Natural killer cell (primary cell): ENCODE measurements around the gene DSCAML1. TPM values are rescaled to one million over a fixed set of nuclear protein-coding genes. Genes with fewer than 3 reads are reported as not detected.

Source experiments
- ATAC-seq, 3 donors: fragments of 150-1000 bp in 2 of 3; fragments of 200-7000 bp in 1 of 3; cut with Tn5 transposase; 1 replicate in 1 of 3; 2 replicates in 2 of 3; pipeline ENCODE4 v1.10.0; 2021; ENCODE audit warnings: mild to moderate bottlenecking in 2 of 3, moderate library complexity in 2 of 3
- DNase-seq, 2 donors: peaks; one replicate each; pipeline versions ENCODE4 v3.0.0 to v3.0.0-alpha.2; 2013 to 2021; ENCODE audit warnings: mixed read lengths in 1 of 2
- H3K27ac ChIP-seq: one replicate; pipeline ENCODE4 v1.5.1; 2013; ENCODE audit warnings: mild to moderate bottlenecking, low read length
- H3K27me3 ChIP-seq: one replicate; pipeline ENCODE4 v1.6.1; 2013; ENCODE audit warnings: low read length; ENCODE audit not compliant: control insufficient read depth, insufficient read depth
- H3K36me3 ChIP-seq: one replicate; pipeline ENCODE4 v1.6.1; 2013; ENCODE audit warnings: low read length; ENCODE audit not compliant: control insufficient read depth, insufficient read depth
- H3K4me1 ChIP-seq: one replicate; pipeline ENCODE4 v1.6.1; 2013; ENCODE audit warnings: low read length; ENCODE audit not compliant: control insufficient read depth, insufficient read depth
- H3K4me3 ChIP-seq: one replicate; pipeline ENCODE4 v1.5.1; 2013; ENCODE audit warnings: low read length
- H3K9me3 ChIP-seq: one replicate; pipeline ENCODE4 v1.6.1; 2013; ENCODE audit warnings: low read length; ENCODE audit not compliant: control insufficient read depth, insufficient read depth
- H3K27ac Mint-ChIP-seq, 2 donors: one replicate each; pipeline ENCODE4 v1.8.0; 2022; ENCODE audit warnings: mild to moderate bottlenecking in 2 of 2, mixed read lengths in 2 of 2, moderate library complexity in 1 of 2
- H3K27me3 Mint-ChIP-seq, 2 donors: one replicate each; pipeline ENCODE4 v1.8.0; 2022; ENCODE audit warnings: low read depth in 2 of 2, mixed read lengths in 2 of 2
- H3K36me3 Mint-ChIP-seq: one replicate; pipeline ENCODE4 v1.8.0; 2022; ENCODE audit warnings: mixed read lengths
- H3K4me1 Mint-ChIP-seq, 2 donors: one replicate each; pipeline ENCODE4 v1.8.0; 2022; ENCODE audit warnings: mixed read lengths in 2 of 2
- H3K4me3 Mint-ChIP-seq: one replicate; pipeline ENCODE4 v1.8.0; 2022; ENCODE audit warnings: mild to moderate bottlenecking, moderate library complexity, mixed read lengths
- H3K9me3 Mint-ChIP-seq, 2 donors: one replicate each; pipeline ENCODE4 v1.8.0; 2022; ENCODE audit warnings: mixed read lengths in 2 of 2
- WGBS: methylation state at CpG from one replicate; pipeline ENCODE4 v1.1.7; 2013; ENCODE audit warnings: missing lambda C conversion rate; ENCODE audit not compliant: insufficient coverage; 5-methylcytosine and 5-hydroxymethylcytosine counted together
- intact Hi-C: fragments of 100-400 bp; cut with micrococcal nuclease; formaldehyde crosslinking; loops from one replicate; pipeline ENCODE4 v1.14.2; 2022
- total RNA-seq, 4 donors: library from RNA; stranded (reverse); fragments of 120-200 nt in 1 of 4; gene quantifications; one replicate each; pipeline versions ENCODE4 v1.2.3 to v1.2.4, GENCODE V29; 2013 to 2022
- TF ChIP-seq, protein P1 (sequence below): fragments of 200-600 bp; IDR thresholded peaks from one replicate; pipeline ENCODE4 v1.8.0; 2022; ENCODE audit warnings: antibody characterized with exemption

The DSCAML1 gene
- total RNA-seq, 3 donors from 2014 or later (not counting 1 experiment from before 2014, with no cell fraction given), result 0.66 TPM; not detected in 2

GRCh38 chr11:117619661-117620060 lies 177.4 kb downstream of the DSCAML1 start:
- peaks cover 4% of the 10 kb centered on the region for H3K9me3 ChIP-seq
- TF ChIP-seq, protein P1, sequence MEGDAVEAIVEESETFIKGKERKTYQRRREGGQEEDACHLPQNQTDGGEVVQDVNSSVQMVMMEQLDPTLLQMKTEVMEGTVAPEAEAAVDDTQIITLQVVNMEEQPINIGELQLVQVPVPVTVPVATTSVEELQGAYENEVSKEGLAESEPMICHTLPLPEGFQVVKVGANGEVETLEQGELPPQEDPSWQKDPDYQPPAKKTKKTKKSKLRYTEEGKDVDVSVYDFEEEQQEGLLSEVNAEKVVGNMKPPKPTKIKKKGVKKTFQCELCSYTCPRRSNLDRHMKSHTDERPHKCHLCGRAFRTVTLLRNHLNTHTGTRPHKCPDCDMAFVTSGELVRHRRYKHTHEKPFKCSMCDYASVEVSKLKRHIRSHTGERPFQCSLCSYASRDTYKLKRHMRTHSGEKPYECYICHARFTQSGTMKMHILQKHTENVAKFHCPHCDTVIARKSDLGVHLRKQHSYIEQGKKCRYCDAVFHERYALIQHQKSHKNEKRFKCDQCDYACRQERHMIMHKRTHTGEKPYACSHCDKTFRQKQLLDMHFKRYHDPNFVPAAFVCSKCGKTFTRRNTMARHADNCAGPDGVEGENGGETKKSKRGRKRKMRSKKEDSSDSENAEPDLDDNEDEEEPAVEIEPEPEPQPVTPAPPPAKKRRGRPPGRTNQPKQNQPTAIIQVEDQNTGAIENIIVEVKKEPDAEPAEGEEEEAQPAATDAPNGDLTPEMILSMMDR, result no peak
- H3K27me3 Mint-ChIP-seq, result peaks cover 12 to 14% of the 10 kb centered on the region in 2 donors
- H3K4me1 ChIP-seq, result no peaks in the 10 kb centered on the region
- no peaks in the 10 kb centered on the region for H3K36me3 Mint-ChIP-seq
- intact Hi-C loops, result no loop called here
- no peak overlapping the region for H3K4me3 ChIP-seq
- no peaks in the 10 kb centered on the region for H3K4me1 Mint-ChIP-seq
- H3K36me3 ChIP-seq, result no peaks in the 10 kb centered on the region
- WGBS, result 82% methylated on average over 4 of the region's 4 CpGs
- ATAC-seq (no peak), DNase-seq (no peak)
- no peak overlapping the region for H3K27ac Mint-ChIP-seq
- no peak overlapping the region for H3K27ac ChIP-seq
- peaks cover 4 to 5% of the 10 kb centered on the region in 2 donors for H3K9me3 Mint-ChIP-seq
- peaks cover 3% of the 10 kb centered on the region for H3K27me3 ChIP-seq
- H3K4me3 Mint-ChIP-seq, result no peak overlapping the region

DNA sequence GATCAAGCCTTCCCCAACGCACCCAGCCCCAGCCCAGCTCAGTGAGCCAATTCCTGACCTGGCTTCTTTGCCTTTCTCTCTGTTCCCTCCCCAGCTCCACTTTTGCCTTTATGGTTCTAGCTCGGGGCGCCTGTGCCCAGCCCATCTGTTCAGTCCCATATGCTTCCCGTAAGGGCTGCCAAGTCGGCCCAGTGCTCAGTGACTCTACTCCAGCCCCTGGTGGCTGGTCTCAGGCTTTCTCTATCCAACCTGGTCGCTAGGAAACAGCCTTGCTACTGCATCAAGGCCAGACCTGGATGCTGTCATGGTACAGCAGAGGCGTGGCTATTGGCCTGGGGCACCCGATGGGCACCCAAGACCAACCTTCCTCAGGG lies 178.0 kb downstream of the DSCAML1 start:
- Mint-ChIP-seq H3K36me3 (no peaks in the 10 kb centered on the region), H3K27ac (no peak overlapping the region), H3K4me1 (no peaks in the 10 kb centered on the region), H3K4me3 (no peak overlapping the region), H3K27me3 (peaks cover 17 to 21% of the 10 kb centered on the region in 2 donors), H3K9me3 (peaks cover 4 to 5% of the 10 kb centered on the region in 2 donors)
- Histone ChIP-seq H3K36me3 (no peaks in the 10 kb centered on the region), H3K27ac (no peak overlapping the region), H3K27me3 (peaks cover 3% of the 10 kb centered on the region), H3K4me1 (no peaks in the 10 kb centered on the region), H3K4me3 (no peak overlapping the region), H3K9me3 (peaks cover 4% of the 10 kb centered on the region)
- DNase-seq (no peak), ATAC-seq (no peak)
- TF ChIP-seq, protein P1, result no peak
- WGBS, result 81% methylated on average over 8 of the region's 8 CpGs
- intact Hi-C loops, result no loop called here

- DNase-seq (no peak), ATAC-seq (no peak)
- Mint-ChIP-seq H3K4me3 (no peak overlapping the region), H3K36me3 (no peaks in the 10 kb centered on the region), H3K27me3 (peaks cover 16 to 18% of the 10 kb centered on the region in 2 donors), H3K4me1 (no peaks in the 10 kb centered on the region), H3K9me3 (peaks cover 4 to 5% of the 10 kb centered on the region in 2 donors), H3K27ac (no peak overlapping the region)
- no peaks in the 10 kb centered on the region for H3K36me3 ChIP-seq
- H3K27ac ChIP-seq, result no peak overlapping the region
- H3K4me1 ChIP-seq, result no peaks in the 10 kb centered on the region
- TF ChIP-seq, protein P1, result no peak
- peaks cover 3% of the 10 kb centered on the region for H3K27me3 ChIP-seq
- 76% methylated on average over 5 of the region's 5 CpGs for WGBS
- no peak overlapping the region for H3K4me3 ChIP-seq
- peaks cover 4% of the 10 kb centered on the region for H3K9me3 ChIP-seq
- intact Hi-C loops, result no loop called here
Observed at GRCh38 chr11:117618302-117618981, 178.6 kb downstream of the DSCAML1 start.

DNA sequence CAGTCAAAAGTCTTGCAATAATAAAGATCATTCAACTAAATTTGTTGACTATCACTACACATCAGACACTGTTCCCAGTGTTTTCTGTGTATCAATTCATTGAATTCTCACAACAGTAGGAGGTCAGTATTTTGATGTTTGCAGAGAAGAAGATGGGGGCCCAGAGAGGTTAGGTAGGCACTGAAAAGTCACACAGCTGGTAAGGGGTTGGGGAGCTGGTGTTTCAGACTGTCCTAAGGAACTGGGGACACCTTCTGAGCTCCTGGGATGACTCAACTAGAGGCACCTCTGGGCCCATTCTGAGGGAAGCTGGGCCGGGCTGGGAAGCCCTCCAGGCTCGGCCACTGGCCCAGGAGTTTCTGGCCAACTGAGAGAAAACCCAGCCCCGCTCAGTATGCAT lies 180.0 kb downstream of the DSCAML1 start:
- no peak for ATAC-seq
- TF ChIP-seq, protein P1, result no peak
- Mint-ChIP-seq H3K9me3 (peaks cover 4 to 5% of the 10 kb centered on the region in 2 donors), H3K27me3 (peaks cover 16 to 21% of the 10 kb centered on the region in 2 donors), H3K36me3 (no peaks in the 10 kb centered on the region), H3K4me1 (no peaks in the 10 kb centered on the region), H3K4me3 (no peak overlapping the region), H3K27ac (no peak overlapping the region)
- Histone ChIP-seq H3K27me3 (peaks cover 3% of the 10 kb centered on the region), H3K36me3 (no peaks in the 10 kb centered on the region), H3K4me1 (no peaks in the 10 kb centered on the region), H3K9me3 (peaks cover 1% of the 10 kb centered on the region), H3K4me3 (no peak overlapping the region), H3K27ac (no peak overlapping the region)
- intact Hi-C loops, result no loop called here
- 76% methylated on average over 3 of the region's 3 CpGs for WGBS
- no peak for DNase-seq
